ENCODE measurements around the gene YAP1.

YAP1 gene

DNA sequence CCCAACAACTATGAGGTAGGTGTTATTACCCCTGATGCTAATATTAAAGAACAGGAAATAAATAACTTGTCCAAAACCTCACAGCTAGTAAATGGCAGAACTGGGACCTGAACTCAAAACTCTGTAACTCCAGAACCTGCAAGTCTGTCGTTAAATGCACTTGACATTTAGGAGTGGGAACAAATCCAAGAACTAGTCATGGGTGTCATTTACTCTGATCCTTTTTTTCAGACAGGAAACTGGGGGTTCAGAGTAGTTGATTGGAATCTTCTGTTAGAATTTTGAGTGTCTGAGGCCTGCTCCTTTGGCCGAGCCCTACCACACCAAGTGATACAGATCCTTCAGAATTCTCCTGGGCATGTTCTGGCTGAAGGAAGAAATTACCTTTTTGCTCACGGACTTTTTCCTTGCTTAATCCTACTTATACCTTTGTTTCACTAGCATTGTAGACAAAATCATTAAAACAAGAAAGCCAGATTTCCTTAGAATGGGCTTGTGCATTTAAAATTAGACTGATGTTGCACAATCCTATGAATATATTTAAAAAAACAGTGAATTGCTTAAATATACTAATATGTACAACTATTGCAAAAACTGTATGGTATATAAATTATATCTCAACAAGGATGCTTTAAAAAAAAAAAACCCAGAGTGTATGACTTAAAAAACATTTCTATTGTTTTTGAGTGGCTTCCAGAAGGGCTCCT lies 1.4 kb upstream of the YAP1 start:
- in situ Hi-C loops (cut with HindIII; ENCODE audit: low sequenced_read_pairs), result no loop called here
- DNase-seq (ENCODE audit: low read depth, low spot score), result no peak
- no peak overlapping the region for H3K4me3 ChIP-seq (ENCODE audit: low read depth, low read length)
- TF ChIP-seq CTCF (IDR thresholded peaks at IDR 0.05; ENCODE audit: low read depth, low read length), result no peak

- peak overlapping the region; percentile 90 for H3K4me3 ChIP-seq (ENCODE audit: low read depth, low read length)
- in situ Hi-C loops (cut with HindIII; ENCODE audit: low sequenced_read_pairs), result no loop called here
- DNase-seq (ENCODE audit: low read depth, low spot score), result no peak
- no peak for TF ChIP-seq CTCF (IDR thresholded peaks at IDR 0.05; ENCODE audit: low read depth, low read length)
These were observed 439 bp downstream of the YAP1 start for GRCh38 chr11:102110761-102111010.

DNA sequence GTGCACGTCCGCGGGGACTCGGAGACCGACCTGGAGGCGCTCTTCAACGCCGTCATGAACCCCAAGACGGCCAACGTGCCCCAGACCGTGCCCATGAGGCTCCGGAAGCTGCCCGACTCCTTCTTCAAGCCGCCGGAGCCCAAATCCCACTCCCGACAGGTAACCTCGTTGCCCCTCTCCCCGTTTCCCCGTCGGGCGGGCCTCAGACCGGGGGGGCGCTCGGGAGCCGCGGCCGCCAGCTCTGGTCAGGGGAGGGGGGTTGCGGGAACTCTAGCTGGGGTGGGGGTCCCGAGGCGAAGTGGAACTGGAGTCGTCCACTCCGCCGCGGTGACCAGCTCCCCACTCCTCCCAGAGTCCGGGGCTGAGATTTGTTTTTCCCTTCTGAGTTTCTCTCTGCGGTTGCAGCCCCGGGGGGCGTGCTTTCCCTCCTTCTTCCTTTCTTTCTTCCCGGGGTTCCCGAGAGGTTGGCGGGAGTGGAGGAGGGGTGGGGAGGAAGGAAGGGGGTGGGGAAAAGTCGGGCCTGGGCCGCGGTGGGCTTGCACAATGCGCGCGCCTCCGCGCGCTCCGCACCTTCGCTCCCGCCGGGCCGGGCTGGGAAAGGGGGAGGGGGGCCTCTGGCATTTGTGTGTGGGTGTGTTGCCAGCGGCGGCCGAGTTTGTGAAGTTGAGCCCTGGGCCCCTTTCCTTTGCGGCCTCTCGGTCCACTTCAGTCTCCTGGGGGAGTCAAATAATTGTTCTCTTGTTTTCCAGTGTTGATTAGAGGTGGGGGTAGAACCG lies 952 bp downstream of the YAP1 start:
- no peak for TF ChIP-seq CTCF (IDR thresholded peaks at IDR 0.05; ENCODE audit: low read depth, low read length)
- peak overlapping the region; percentile 90 for H3K4me3 ChIP-seq (ENCODE audit: low read depth, low read length)
- in situ Hi-C loops (cut with HindIII; ENCODE audit: low sequenced_read_pairs), result no loop called here
- DNase-seq (ENCODE audit: low read depth, low spot score), result peak; percentile 88

- peak overlapping the region; percentile 90 for H3K4me3 ChIP-seq (ENCODE audit: low read depth, low read length)
- peak; percentile 91 for DNase-seq (ENCODE audit: low read depth, low spot score)
- in situ Hi-C loops (cut with HindIII; ENCODE audit: low sequenced_read_pairs), result no loop called here
- TF ChIP-seq CTCF (IDR thresholded peaks at IDR 0.05; ENCODE audit: low read depth, low read length), result no peak
These were observed 1.7 kb downstream of the YAP1 start for GRCh38 chr11:102111787-102112508.

DNA sequence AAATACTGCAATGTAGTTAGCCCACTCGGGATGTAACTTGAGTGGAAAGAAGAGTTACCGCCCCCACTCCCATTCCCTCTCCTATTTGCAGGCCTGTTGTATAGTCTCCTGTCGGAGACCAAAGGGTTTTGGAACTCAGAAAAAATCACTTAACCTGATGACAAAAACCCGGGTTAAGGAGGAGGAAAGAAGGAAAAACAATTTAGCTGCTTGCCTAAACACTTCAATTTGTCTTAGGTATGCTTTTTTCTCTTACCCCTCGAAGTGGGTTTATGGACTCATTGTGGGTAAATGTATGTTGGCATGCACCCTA lies 2.2 kb downstream of the YAP1 start:
- no peak for TF ChIP-seq CTCF (IDR thresholded peaks at IDR 0.05; ENCODE audit: low read depth, low read length)
- DNase-seq (ENCODE audit: low read depth, low spot score), result no peak
- in situ Hi-C loops (cut with HindIII; ENCODE audit: low sequenced_read_pairs), result no loop called here
- H3K4me3 ChIP-seq (ENCODE audit: low read depth, low read length), result peak overlapping the region; percentile 90

DNA sequence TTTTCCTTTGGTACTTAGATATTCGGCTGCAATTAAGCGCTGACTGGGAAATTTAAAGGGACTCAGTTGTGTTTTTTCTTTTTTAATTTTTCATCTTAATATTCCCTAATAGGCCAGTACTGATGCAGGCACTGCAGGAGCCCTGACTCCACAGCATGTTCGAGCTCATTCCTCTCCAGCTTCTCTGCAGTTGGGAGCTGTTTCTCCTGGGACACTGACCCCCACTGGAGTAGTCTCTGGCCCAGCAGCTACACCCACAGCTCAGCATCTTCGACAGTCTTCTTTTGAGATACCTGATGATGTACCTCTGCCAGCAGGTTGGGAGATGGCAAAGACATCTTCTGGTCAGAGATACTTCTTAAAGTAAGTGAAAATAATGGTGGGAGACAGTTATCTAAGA lies 3.8 kb downstream of the YAP1 start:
- no peak for TF ChIP-seq CTCF (IDR thresholded peaks at IDR 0.05; ENCODE audit: low read depth, low read length)
- in situ Hi-C loops (cut with HindIII; ENCODE audit: low sequenced_read_pairs), result no loop called here
- no peak for DNase-seq (ENCODE audit: low read depth, low spot score)
- H3K4me3 ChIP-seq (ENCODE audit: low read depth, low read length), result peak overlapping the region; percentile 6
